ENCODE data around the gene ANGPTL2.
"Not testable (repeated sequence)": the region's sequence is repeated elsewhere in the genome, so short reads cannot be mapped to it uniquely, and the experiment has no call there.

The ANGPTL2 gene

DNA sequence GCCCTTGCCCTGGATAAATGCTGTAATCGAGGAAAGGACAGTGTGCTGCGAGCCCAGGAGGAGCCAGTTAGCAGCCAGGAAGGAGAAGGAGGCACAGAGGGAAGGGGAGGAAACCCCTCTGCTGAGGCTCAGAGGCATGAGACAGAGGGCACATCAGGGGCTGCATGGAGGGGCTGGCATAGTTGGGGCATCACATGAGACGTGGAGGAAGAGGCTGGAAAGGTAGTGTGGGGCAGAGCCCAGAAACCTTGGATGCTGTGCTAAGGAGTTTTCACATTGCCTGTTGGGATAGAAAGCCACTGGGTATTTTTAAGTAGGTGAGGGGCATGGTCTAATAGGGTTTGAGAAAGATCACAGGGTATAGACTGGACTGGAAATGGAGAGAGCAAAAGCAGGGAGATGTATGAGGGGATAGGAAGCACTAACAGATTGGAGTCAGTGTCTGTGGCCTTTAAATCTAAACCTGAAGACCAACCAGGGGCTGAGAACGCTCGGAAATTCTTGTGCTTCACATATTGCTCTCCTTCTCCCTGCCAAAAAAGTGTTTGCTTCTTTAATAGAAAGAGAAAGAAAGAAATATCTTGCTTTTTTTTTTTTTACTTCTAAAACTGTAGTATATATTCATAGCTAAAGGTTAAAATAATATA lies 33.0 kb upstream of the ANGPTL2 start:
- no peak for DNase-seq (ENCODE audit: low read depth in 3 of 3, low spot score in 1 of 3)

- no peak for DNase-seq (ENCODE audit: low read depth in 3 of 3, low spot score in 1 of 3)
Observed at GRCh38 chr9:127154390-127155191, 32.2 kb upstream of the ANGPTL2 start.

GRCh38 chr9:127154003-127154389 lies 31.6 kb upstream of the ANGPTL2 start:
- no peak for DNase-seq (ENCODE audit: low read depth in 3 of 3, low spot score in 1 of 3)

DNA sequence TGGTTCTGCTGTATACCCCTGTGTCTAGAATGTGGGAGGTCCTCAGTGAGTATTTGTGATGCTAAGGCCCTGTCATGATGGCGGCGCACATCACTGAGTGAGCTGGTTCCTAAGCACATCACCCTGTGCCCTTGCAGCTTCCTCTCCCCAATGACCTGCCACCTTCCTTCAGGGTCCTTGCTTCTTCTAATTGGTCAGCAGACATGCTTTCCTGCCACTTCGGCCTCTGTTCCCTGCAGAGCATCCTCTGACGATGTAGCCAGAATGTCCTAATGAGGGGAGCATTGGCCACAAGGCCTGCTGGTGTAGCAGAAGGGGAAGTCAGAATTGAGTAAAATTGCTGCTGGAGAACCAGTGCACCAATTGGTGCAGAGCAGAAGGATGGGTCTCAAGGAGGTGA lies 31.1 kb upstream of the ANGPTL2 start:
- no peak for DNase-seq (ENCODE audit: low read depth in 3 of 3, low spot score in 1 of 3)

DNA sequence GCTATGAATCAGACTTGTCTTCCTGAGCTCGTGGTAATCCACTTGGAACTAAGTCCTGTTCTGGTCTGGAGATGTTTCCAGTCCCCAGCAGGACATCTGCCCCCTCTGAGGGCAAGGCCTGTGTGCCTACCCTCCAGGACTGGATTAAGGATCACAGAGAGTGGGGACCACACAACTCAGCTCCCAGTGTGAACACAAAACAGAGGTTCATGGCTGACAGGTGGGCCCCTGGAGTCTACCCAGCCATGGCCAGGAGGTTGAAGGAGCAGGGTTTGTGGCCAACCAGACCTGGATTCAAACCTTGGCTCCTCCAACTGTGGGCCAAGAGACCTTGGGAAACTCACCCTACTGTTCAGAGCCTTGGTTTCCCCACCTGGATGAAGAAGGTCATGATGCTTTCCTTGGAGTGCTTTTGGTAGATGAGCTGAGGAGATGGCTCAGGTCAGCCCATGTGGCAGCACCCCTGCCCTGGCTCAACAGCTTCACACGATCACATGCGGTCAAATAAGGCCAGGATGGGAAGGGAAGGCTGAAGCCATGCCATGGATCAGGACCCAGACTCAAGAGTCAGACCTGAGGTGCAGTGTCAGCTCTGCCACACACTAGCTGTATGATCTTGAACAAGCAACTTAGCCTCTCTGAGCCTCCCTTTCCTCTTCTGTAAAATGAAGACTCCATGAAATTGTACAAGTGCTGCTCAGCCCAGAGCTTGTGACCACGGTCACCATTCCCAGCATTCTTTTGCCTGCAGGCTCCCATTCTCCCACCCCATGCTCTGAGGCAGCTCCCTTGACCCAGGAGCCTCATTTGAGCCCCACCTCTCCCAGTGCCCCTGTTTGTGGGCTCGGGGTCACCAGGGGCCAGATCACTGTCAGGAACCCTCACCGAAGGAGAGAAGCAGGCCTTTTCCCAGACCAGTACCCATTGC lies 27.3 kb upstream of the ANGPTL2 start:
- DNase-seq (ENCODE audit: low read depth in 3 of 3, low spot score in 1 of 3) = no peak

DNA sequence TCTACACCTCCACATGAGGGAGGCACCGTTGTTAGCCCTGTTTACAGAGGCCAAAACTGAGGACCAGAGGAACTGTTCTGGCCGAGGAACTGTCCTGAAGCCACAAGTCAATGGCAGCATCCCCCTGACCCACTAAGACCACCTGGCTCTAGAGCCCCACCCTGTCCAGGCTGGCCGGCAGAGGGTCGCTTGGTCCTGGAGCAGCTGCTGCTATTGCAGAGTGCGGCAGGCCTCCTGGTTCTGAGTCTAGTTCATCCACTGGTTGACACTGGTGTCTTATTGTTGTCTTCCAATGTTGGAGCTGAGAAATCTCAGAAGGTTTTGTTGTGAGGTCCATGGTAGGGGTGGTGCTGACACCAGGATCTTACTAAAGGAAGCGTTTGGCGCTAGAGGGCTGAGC lies 26.6 kb upstream of the ANGPTL2 start:
- DNase-seq (ENCODE audit: low read depth in 3 of 3, low spot score in 1 of 3) = no peak

- DNase-seq (ENCODE audit: low read depth in 3 of 3, low spot score in 1 of 3) = no peak
Observed at GRCh38 chr9:127148014-127148413, 25.6 kb upstream of the ANGPTL2 start.

- DNase-seq (ENCODE audit: low read depth in 3 of 3, low spot score in 1 of 3) = no peak
Observed at GRCh38 chr9:127147251-127147650, 24.8 kb upstream of the ANGPTL2 start.

GRCh38 chr9:127146841-127147240 lies 24.4 kb upstream of the ANGPTL2 start:
- DNase-seq (ENCODE audit: low read depth in 3 of 3, low spot score in 1 of 3) = not testable (repeated sequence)

- no peak for DNase-seq (ENCODE audit: low read depth in 3 of 3, low spot score in 1 of 3)
Observed at GRCh38 chr9:127144670-127145445, 22.4 kb upstream of the ANGPTL2 start.

DNA sequence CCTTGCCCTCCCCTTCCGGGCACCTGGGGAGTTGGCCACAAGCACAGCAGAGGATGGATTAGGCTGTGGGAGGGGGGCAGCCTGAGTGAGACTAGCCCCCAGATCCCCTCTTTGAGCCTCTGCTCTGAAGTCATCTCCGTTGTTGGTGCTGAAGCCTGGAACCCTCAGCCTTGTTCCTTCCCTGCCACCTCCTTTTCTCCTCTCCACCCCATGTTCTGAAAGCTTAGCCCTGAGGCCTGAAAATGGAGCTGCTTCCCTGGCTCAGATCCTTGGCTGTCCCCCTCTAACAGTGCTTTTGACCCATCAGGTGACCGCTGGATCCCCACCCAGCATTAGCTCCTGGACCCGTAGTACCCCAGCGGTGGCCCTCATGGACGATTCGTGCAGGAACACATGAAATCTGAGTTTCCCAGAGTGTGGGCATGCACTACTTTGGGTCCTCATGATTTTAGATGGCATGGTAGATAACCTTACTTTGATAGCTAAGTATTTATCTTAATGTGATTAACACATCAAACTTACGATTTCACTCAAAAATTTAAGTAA lies 21.6 kb upstream of the ANGPTL2 start:
- DNase-seq (ENCODE audit: low read depth in 3 of 3, low spot score in 1 of 3) = no peak

GRCh38 chr9:127142931-127143464 lies 20.6 kb upstream of the ANGPTL2 start:
- no peak for DNase-seq (ENCODE audit: low read depth in 3 of 3, low spot score in 1 of 3)

GRCh38 chr9:127142291-127142690 lies 19.9 kb upstream of the ANGPTL2 start:
- DNase-seq (ENCODE audit: low read depth in 3 of 3, low spot score in 1 of 3) = no peak

- DNase-seq (ENCODE audit: low read depth in 3 of 3, low spot score in 1 of 3) = no peak
Observed at GRCh38 chr9:127140842-127141675, 18.6 kb upstream of the ANGPTL2 start.

DNA sequence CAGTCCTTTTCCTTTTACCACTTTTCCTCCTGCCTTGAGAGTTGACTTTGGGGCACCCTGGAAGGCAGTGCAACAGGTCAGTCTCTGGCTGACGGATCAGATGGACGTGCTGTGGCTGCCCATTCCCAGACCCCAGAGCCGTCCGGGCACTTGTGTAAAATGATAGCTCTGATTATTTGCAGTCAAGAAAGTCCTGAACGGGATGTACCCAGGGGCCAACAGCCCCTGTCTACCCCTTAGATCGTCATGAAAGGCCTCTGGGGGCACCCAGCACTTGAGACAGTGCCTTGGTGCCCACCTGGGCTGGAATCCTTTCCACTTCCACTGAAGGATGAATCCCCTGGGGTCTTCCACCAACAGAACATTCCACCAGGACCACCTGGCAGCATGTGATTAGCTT lies 17.7 kb upstream of the ANGPTL2 start:
- DNase-seq (ENCODE audit: low read depth in 3 of 3, low spot score in 1 of 3) = no peak

- no peak for DNase-seq (ENCODE audit: low read depth in 3 of 3, low spot score in 1 of 3)
Observed at GRCh38 chr9:127139775-127140174, 17.3 kb upstream of the ANGPTL2 start.

DNA sequence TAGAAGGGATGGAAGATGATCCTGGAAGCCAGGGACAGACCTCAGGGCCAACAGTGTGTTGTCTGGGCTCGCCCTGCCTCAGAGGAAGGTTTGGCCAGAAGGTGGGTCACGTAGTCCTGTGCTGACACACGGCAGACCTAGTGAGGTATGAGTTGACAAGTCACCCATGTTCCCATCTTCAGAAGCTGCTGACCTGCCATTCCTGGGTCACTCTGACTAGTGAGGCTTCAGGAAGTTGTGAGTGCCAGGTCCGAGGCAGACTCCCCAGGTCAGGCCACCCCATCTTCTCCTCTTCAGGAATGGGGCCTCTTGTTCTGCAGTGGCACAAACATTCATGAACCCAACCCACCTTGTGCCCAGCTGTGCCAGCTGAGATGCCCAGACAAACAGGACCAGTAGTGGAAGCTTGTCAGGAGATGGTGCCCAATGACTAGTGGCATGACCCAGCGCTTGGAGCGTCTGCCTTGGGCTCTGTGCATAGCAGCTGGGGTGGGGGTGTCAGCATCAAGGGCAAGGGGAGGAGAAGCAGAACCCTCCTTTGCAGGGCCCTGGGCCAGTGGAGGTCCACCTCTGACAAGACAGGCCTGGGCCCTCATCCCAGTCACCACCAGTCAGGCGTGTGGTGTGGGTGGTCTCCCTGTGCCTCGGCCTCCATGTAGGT lies 16.8 kb upstream of the ANGPTL2 start:
- DNase-seq (ENCODE audit: low read depth in 3 of 3, low spot score in 1 of 3) = no peak

DNA sequence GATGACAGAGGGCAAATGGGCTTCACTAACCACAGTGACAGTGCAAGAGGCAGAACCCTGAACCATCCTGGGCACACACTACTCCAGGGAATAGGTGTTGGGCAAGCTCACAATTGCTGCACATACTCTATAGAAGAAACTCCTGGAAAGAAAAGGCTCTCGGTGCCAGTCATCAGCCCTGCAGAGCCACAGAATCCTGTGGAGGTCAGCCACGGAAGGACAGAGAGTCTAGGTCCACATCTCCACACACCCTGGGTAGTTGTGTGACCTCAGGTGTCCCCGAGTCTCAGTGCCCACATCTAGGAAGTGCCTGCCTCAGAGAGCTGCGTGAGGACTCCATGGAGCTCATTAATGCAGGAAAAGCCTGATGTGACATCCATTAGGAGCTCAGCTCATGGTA lies 16.0 kb upstream of the ANGPTL2 start:
- no peak for DNase-seq (ENCODE audit: low read depth in 3 of 3, low spot score in 1 of 3)
